OCI-LY1 (cell line): ENCODE measurements around the gene ESYT2.

ENCODE experiments used
- H2AFZ ChIP-seq: fragments of 200-600 bp; sonication (generic), shearing (Covaris generic); 2 replicates; pipeline ENCODE4 v1.6.0; 2014; ENCODE audit warnings: antibody characterized with exemption, mild to moderate bottlenecking, low read length
- H3F3A ChIP-seq: fragments of 200-600 bp; sonication (generic), shearing (Covaris generic); 2 replicates; pipeline ENCODE4 v1.6.0; 2014; ENCODE audit warnings: mild to moderate bottlenecking, antibody characterized with exemption, low read length, moderate library complexity; ENCODE audit not compliant: insufficient read depth
- H3K27ac ChIP-seq: fragments of 200-600 bp; sonication (generic); 2 replicates; pipeline ENCODE4 v1.5.1; 2014; ENCODE audit warnings: low read length, mixed run types, mild to moderate bottlenecking, low read depth; ENCODE audit not compliant: poor library complexity, severe bottlenecking
- H3K27me3 ChIP-seq: fragments of 200-600 bp; sonication (generic); 2 replicates; pipeline ENCODE4 v1.6.0; 2014; ENCODE audit warnings: antibody characterized with exemption, mild to moderate bottlenecking, low read length, moderate library complexity; ENCODE audit not compliant: insufficient read depth
- H3K36me3 ChIP-seq: fragments of 200-600 bp; sonication (generic); 2 replicates; pipeline ENCODE4 v1.6.1; 2014; ENCODE audit warnings: mild to moderate bottlenecking, antibody characterized with exemption, low read length, moderate library complexity, mixed read lengths; ENCODE audit not compliant: insufficient read depth
- H3K4me1 ChIP-seq: fragments of 200-600 bp; sonication (generic); 2 replicates; pipeline ENCODE4 v1.5.1; 2014; ENCODE audit warnings: mild to moderate bottlenecking, low read length, moderate library complexity; ENCODE audit not compliant: insufficient read depth, severe bottlenecking
- H3K4me2 ChIP-seq: fragments of 200-600 bp; sonication (generic), shearing (Covaris generic); 2 replicates; pipeline ENCODE4 v1.6.1; 2014; ENCODE audit warnings: low read length
- H3K4me3 ChIP-seq: fragments of 200-600 bp; sonication (generic); 2 replicates; pipeline ENCODE4 v1.5.1; 2014; ENCODE audit warnings: low read length, low read depth, mild to moderate bottlenecking, mixed read lengths; ENCODE audit not compliant: poor library complexity, severe bottlenecking
- H3K79me2 ChIP-seq: fragments of 200-600 bp; shearing (Covaris generic); 2 replicates; pipeline ENCODE4 v1.6.1; 2016; ENCODE audit warnings: mixed run types, low read length, mixed read lengths; ENCODE audit not compliant: insufficient read depth
- H3K9ac ChIP-seq: fragments of 200-600 bp; sonication (generic), shearing (Covaris generic); 2 replicates; pipeline ENCODE4 v1.6.1; 2014; ENCODE audit warnings: mild to moderate bottlenecking, low read length, mixed read lengths
- H3K9me2 ChIP-seq: fragments of 200-600 bp; sonication (generic), shearing (Covaris generic); 2 replicates; pipeline ENCODE4 v1.6.1; 2014; ENCODE audit warnings: low read depth, mild to moderate bottlenecking, low read length, mixed read lengths
- H3K9me3 ChIP-seq: fragments of 200-600 bp; shearing (Covaris generic); 2 replicates; pipeline ENCODE4 v1.6.1; 2014; ENCODE audit warnings: low read length, mixed read lengths
- H4K20me1 ChIP-seq: fragments of 200-600 bp; sonication (generic), shearing (Covaris generic); 2 replicates; pipeline ENCODE4 v1.6.0; 2016; ENCODE audit warnings: mild to moderate bottlenecking, low read length; ENCODE audit not compliant: insufficient read depth
- EZH2 ChIP-seq: fragments of 200-600 bp; sonication (generic), shearing (Covaris generic); IDR thresholded peaks from 2 replicates; pipeline ENCODE4 v1.8.0; 2017; ENCODE audit warnings: borderline replicate concordance, mixed run types, mild to moderate bottlenecking, antibody characterized with exemption, low read length, moderate library complexity, mixed read lengths
- TF ChIP-seq, protein P1 (sequence below): fragments of 200-600 bp; sonication (generic), shearing (Covaris generic); IDR thresholded peaks from 2 replicates; pipeline ENCODE4 v1.5.1; 2017; ENCODE audit warnings: mild to moderate bottlenecking, antibody characterized with exemption, low read length, moderate library complexity, mixed read lengths

Gene ESYT2

DNA sequence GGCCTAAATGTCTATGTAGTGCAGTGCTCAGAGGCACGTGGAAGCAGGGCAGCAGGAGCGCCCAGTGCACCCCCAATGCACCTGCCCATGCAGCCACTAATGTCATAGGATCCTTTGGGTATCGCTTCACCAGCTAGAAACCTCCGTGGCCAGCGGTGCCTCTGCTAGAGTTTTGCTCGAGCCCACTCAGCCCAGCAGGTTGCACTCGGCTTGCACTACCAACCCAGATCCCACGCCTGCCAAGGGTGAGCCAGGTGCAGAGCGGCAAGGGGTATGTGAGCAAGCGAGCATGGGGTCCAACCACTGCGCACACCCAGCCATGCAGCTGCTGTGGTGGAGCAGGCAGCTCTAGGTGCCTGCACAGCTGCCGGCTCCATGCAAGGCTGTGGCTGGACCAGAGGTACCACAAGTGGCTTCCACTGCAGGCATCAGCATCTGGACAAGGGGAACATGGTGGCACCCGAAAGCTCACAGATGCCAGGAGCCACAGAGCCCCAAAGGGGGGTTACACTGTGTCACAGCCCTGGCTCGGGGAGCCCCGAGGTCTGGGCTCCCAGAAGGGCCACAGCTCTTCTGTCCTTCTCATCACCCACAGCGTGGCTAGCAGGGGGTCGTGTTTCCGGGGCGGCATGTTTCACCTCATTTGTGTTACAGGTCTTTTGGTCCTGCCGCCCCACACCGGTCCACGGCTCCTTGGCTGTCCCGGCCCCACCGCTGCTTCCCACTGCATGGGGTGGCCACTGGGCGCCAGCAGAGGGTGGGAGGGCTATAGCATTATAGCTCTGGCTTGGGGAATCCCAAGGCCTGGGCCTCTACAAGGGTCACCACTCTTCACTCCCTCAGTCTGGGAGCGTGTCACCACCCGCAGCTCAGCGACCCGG is 122.4 kb downstream of the ESYT2 start:
- Histone ChIP-seq H4K20me1 (no peaks in the 10 kb centered on the region), H3F3A (no peaks in the 10 kb centered on the region), H3K9ac (no peak overlapping the region), H3K4me1 (peaks cover 25% of the 10 kb centered on the region), H3K9me2 (no peaks in the 10 kb centered on the region), H3K4me3 (no peak overlapping the region), H3K27me3 (no peaks in the 10 kb centered on the region), H3K79me2 (peaks cover 25% of the 10 kb centered on the region), H3K27ac (no peak overlapping the region), H3K36me3 (peaks cover 16% of the 10 kb centered on the region; the same call in 1 of the 2 replicates), H2AFZ (no peak overlapping the region), H3K9me3 (peaks cover 13% of the 10 kb centered on the region), H3K4me2 (no peak overlapping the region)
- TF ChIP-seq, protein P1, sequence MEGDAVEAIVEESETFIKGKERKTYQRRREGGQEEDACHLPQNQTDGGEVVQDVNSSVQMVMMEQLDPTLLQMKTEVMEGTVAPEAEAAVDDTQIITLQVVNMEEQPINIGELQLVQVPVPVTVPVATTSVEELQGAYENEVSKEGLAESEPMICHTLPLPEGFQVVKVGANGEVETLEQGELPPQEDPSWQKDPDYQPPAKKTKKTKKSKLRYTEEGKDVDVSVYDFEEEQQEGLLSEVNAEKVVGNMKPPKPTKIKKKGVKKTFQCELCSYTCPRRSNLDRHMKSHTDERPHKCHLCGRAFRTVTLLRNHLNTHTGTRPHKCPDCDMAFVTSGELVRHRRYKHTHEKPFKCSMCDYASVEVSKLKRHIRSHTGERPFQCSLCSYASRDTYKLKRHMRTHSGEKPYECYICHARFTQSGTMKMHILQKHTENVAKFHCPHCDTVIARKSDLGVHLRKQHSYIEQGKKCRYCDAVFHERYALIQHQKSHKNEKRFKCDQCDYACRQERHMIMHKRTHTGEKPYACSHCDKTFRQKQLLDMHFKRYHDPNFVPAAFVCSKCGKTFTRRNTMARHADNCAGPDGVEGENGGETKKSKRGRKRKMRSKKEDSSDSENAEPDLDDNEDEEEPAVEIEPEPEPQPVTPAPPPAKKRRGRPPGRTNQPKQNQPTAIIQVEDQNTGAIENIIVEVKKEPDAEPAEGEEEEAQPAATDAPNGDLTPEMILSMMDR: 0 out of 2 replicates have a peak, but pooled peaks have one; percentile 1
- TF ChIP-seq EZH2: no peak

DNA sequence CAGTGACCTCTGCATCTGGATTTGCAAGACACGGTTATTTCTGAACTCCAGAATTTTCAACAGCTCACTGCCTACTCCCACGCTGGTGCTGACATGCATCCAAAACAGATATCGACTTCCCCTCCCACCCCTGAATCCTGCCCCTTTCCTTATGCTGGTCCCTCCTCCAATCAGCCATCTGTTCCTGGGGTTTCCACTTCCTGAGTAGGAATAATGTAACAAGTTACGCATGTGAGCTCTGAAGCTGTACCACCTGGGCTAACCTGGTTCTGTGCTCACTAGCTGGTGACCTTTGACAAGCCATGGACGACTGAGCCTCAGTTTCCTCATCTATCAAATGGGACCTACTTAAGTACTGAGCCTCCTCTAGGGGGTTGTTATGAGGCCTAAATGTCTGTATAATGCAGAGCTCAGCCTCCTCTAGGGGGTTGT is 123.0 kb downstream of the ESYT2 start:
- TF ChIP-seq, protein P1: peak; percentile 31; the same call in 1 of the 2 replicates
- no peak for TF ChIP-seq EZH2
- Histone ChIP-seq H2AFZ (no peak overlapping the region), H3K4me1 (peaks cover 31% of the 10 kb centered on the region), H3F3A (no peaks in the 10 kb centered on the region), H4K20me1 (no peaks in the 10 kb centered on the region), H3K79me2 (peaks cover 31% of the 10 kb centered on the region), H3K27me3 (no peaks in the 10 kb centered on the region), H3K9me3 (peaks cover 13% of the 10 kb centered on the region), H3K9ac (no peak overlapping the region), H3K4me3 (no peak overlapping the region), H3K36me3 (peaks cover 22% of the 10 kb centered on the region), H3K4me2 (no peak overlapping the region), H3K27ac (no peak overlapping the region), H3K9me2 (no peaks in the 10 kb centered on the region)

DNA sequence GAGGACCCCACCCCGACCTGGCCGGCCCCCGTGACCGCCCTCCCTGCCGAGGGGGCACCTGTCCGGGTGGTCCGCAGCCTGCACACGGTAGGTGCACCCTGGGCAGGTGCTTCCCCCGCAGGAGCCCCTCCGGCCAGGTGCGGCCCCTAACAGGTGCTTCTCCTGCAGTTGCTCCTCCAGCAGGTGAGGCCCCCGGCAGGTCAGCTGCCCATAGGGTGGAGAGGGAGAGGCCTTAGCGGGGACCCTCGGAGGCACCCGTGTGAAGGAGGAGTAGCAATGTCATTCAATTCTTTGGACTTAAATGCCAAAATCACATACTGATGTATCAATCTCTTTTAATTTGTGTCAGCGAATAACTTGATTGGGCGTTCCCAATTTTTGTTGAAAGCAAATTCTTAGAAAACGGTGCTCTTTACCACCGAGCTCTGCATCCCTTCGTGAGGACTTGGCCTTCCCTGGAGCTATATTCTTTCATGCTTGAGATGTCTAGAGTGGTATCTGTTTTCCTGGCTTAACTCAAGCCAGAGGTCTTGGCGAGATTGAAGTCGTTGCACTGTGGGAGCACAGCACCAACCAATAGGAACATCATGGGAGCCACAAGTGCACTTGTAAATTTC is 124.0 kb downstream of the ESYT2 start:
- no peaks in the 10 kb centered on the region for H3K27me3 ChIP-seq
- peaks cover 32% of the 10 kb centered on the region for H3K36me3 ChIP-seq
- H3F3A ChIP-seq: no peaks in the 10 kb centered on the region
- H3K9me3 ChIP-seq: peaks cover 13% of the 10 kb centered on the region
- H3K79me2 ChIP-seq: peaks cover 41% of the 10 kb centered on the region
- H3K4me3 ChIP-seq: peak overlapping the region; percentile 98
- no peak for TF ChIP-seq EZH2
- TF ChIP-seq, protein P1: no peak
- H3K27ac ChIP-seq: no peak overlapping the region
- H2AFZ ChIP-seq: no peak overlapping the region
- H3K4me2 ChIP-seq: peak overlapping the region; percentile 79
- peaks cover 41% of the 10 kb centered on the region for H3K4me1 ChIP-seq
- H3K9me2 ChIP-seq: no peaks in the 10 kb centered on the region
- peak overlapping the region; percentile 99 for H3K9ac ChIP-seq
- no peaks in the 10 kb centered on the region for H4K20me1 ChIP-seq
